IMR-90 (cell line): Measurements from ENCODE around the gene CLSTN3. TPM values are rescaled to one million over a fixed set of nuclear protein-coding genes. Genes with fewer than 3 reads are reported as not detected.

Source experiments
- ATAC-seq: fragments of 200-7000 bp; cut with Tn5 transposase; 2 replicates; pipeline ENCODE4 v1.9.1; 2020; ENCODE audit warnings: low read depth, mild to moderate bottlenecking, moderate library complexity
- BruUV-seq: library from RNA; stranded (reverse); fragments of 400-500 nt; replicated peaks from 2 replicates; lab custom pipeline; 2021; lab: Mats Ljungman, UMichigan
- CTCF ChIA-PET: fragments of 300-600 bp; formaldehyde crosslinking; extraction: SDS; loops from one replicate; lab custom pipeline; 2021; ENCODE audit warnings: antibody characterized with exemption; lab: Yijun Ruan, JAX
- POLR2A ChIA-PET: fragments of 300-600 bp; sonication (Branson Sonifier 250); formaldehyde crosslinking; loops from one replicate; lab custom pipeline; 2022; ENCODE audit warnings: antibody characterized with exemption; ENCODE audit not compliant: unreplicated experiment; lab: Charles Lee
- DNase-seq: peaks from one replicate; pipeline ENCODE4 v3.0.0; 2013
- H2AFZ ChIP-seq: replicated peaks from 2 replicates; pipeline ENCODE3; 2013; ENCODE audit warnings: low read length, mild to moderate bottlenecking; ENCODE audit not compliant: poor library complexity
- H2AK5ac ChIP-seq: 2 replicates; pipeline ENCODE4 v1.6.1; 2013; ENCODE audit warnings: low read depth, low read length, inconsistent platforms
- H2AK9ac ChIP-seq: replicated peaks from 2 replicates; pipeline ENCODE3; 2013; ENCODE audit warnings: mild to moderate bottlenecking, low read depth, low read length, moderate library complexity; ENCODE audit not compliant: poor library complexity
- H2BK120ac ChIP-seq: 2 replicates; pipeline ENCODE4 v1.6.1; 2013; ENCODE audit warnings: low read depth, low read length, inconsistent platforms
- H2BK15ac ChIP-seq: 3 replicates; pipeline ENCODE4 v1.6.1; 2013; ENCODE audit warnings: low read depth, low read length, inconsistent platforms
- H2BK20ac ChIP-seq: 2 replicates; pipeline ENCODE4 v1.6.1; 2013; ENCODE audit warnings: low read depth, mild to moderate bottlenecking, inconsistent platforms, low read length, moderate library complexity
- H2BK5ac ChIP-seq: 2 replicates; pipeline ENCODE4 v1.6.1; 2013; ENCODE audit warnings: mild to moderate bottlenecking, low read depth, low read length, inconsistent platforms; ENCODE audit not compliant: poor library complexity, severe bottlenecking
- H3K14ac ChIP-seq: replicated peaks from 2 replicates; pipeline ENCODE4 v1.6.1; 2013; ENCODE audit warnings: low read depth, low read length, inconsistent platforms
- H3K18ac ChIP-seq: 2 replicates; pipeline ENCODE4 v1.6.1; 2013; ENCODE audit warnings: low read depth, low read length, control low read depth
- H3K23ac ChIP-seq: 2 replicates; pipeline ENCODE4 v1.6.1; 2013; ENCODE audit warnings: low read depth, low read length, inconsistent platforms
- H3K27ac ChIP-seq: 2 replicates; pipeline ENCODE4 v1.5.1; 2013; ENCODE audit warnings: mild to moderate bottlenecking, control low read depth, low read length; ENCODE audit not compliant: insufficient read depth
- H3K27me3 ChIP-seq: 2 replicates; pipeline ENCODE4 v1.6.1; 2013; ENCODE audit warnings: low read length; ENCODE audit not compliant: control insufficient read depth, insufficient read depth
- H3K36me3 ChIP-seq: 2 replicates; pipeline ENCODE4 v1.6.1; 2013; ENCODE audit warnings: low read length, mixed read lengths; ENCODE audit not compliant: control insufficient read depth, insufficient read depth
- H3K4ac ChIP-seq: 2 replicates; pipeline ENCODE4 v1.6.1; 2013; ENCODE audit warnings: low read depth, low read length, inconsistent platforms
- H3K4me1 ChIP-seq: 2 replicates; pipeline ENCODE4 v1.6.1; 2013; ENCODE audit warnings: low read length, mixed read lengths; ENCODE audit not compliant: control insufficient read depth, insufficient read depth
- H3K4me2 ChIP-seq: 2 replicates; pipeline ENCODE4 v1.6.1; 2013; ENCODE audit warnings: low read depth, mild to moderate bottlenecking, control low read depth, low read length, moderate library complexity
- H3K4me3 ChIP-seq: 2 replicates; pipeline ENCODE4 v1.5.1; 2013; ENCODE audit warnings: low read depth, mild to moderate bottlenecking, control low read depth, low read length, moderate library complexity; ENCODE audit not compliant: insufficient read depth
- H3K56ac ChIP-seq: 2 replicates; pipeline ENCODE4 v1.6.1; 2013; ENCODE audit warnings: low read length, inconsistent platforms; ENCODE audit not compliant: insufficient read depth; ENCODE audit errors: extremely low read depth
- H3K79me1 ChIP-seq, 2 experiments: 2 replicates each; pipeline ENCODE4 v1.6.1; 2013; ENCODE audit warnings: low read length in 2 of 2, inconsistent platforms in 1 of 2, low read depth in 1 of 2
- H3K9ac ChIP-seq: 2 replicates; pipeline ENCODE4 v1.6.1; 2013; ENCODE audit warnings: low read depth, low read length, control low read depth
- H3K9me1 ChIP-seq: 2 replicates; pipeline ENCODE4 v1.6.1; 2013; ENCODE audit warnings: low read length, inconsistent platforms; ENCODE audit not compliant: insufficient read depth
- H3K9me3 ChIP-seq: 2 replicates; pipeline ENCODE4 v1.6.1; 2013; ENCODE audit warnings: low read length; ENCODE audit not compliant: control insufficient read depth, insufficient read depth
- H4K20me1 ChIP-seq: 2 replicates; pipeline ENCODE4 v1.6.1; 2013; ENCODE audit warnings: low read length, inconsistent platforms; ENCODE audit not compliant: insufficient read depth
- H4K5ac ChIP-seq: 2 replicates; pipeline ENCODE4 v1.6.1; 2013; ENCODE audit warnings: mild to moderate bottlenecking, low read depth, low read length, control low read depth
- H4K8ac ChIP-seq, 2 experiments: 2 replicates each; pipeline ENCODE4 v1.6.1; 2013; ENCODE audit warnings: low read depth in 2 of 2, low read length in 2 of 2, control low read depth in 1 of 2, inconsistent platforms in 1 of 2
- H4K91ac ChIP-seq: 2 replicates; pipeline ENCODE4 v1.6.1; 2013; ENCODE audit warnings: low read depth, low read length, inconsistent platforms; ENCODE audit not compliant: insufficient read depth
- MXI1 ChIP-seq: IDR thresholded peaks from 2 replicates; pipeline ENCODE4 v1.6.1; 2012; ENCODE audit warnings: low read depth, mild to moderate bottlenecking, low read length, moderate library complexity, borderline replicate concordance
- RFX5 ChIP-seq: IDR thresholded peaks from 2 replicates; pipeline ENCODE4 v1.8.0; 2012; ENCODE audit warnings: low read depth, mild to moderate bottlenecking, low read length, moderate library complexity
- WGBS, 2 experiments: methylation state at CpG; one replicate each; pipeline versions ENCODE4 v1.1.5 to v1.1.7; 2013; ENCODE audit warnings: missing lambda C conversion rate in 2 of 2; ENCODE audit not compliant: insufficient read length in 1 of 2; ENCODE audit errors: extremely low coverage in 2 of 2; 5-methylcytosine and 5-hydroxymethylcytosine counted together
- dilution Hi-C: fragments of 300-500 bp; cut with HindIII; formaldehyde crosslinking; loops from one replicate; pipeline ENCODE4 v1.14.3; 2018; ENCODE audit warnings: low sequenced_read_pairs; ENCODE audit not compliant: unreplicated experiment
- in situ Hi-C: fragments of 300-500 bp; cut with MboI; formaldehyde crosslinking; loops from 3 replicates; pipeline ENCODE4 v1.14.3; 2019; ENCODE audit warnings: low sequenced_read_pairs, inconsistent platforms, mixed read lengths
- intact Hi-C: fragments of 100-400 bp; cut with micrococcal nuclease; formaldehyde crosslinking; loops from 2 replicates; pipeline ENCODE4 v1.10.0; 2022
- polyA plus RNA-seq, 3 experiments: library from polyadenylated mRNA; depleted of rRNA; stranded (reverse); fragments of >200 nt; gene quantifications; 2 replicates each; pipeline ENCODE4 v1.2.3, GENCODE V29; 2012; ENCODE audit warnings: low replicate concordance in 1 of 3
- total RNA-seq: library from RNA; depleted of rRNA; stranded (reverse); fragments of >200 nt; gene quantifications from 2 replicates; pipeline ENCODE4 v1.2.3, GENCODE V29; 2012
- TF ChIP-seq, protein P1 (sequence below): fragments of 150-350 bp; IDR thresholded peaks from 2 replicates; pipeline ENCODE4 v1.6.1; 2017; ENCODE audit warnings: mild to moderate bottlenecking, antibody characterized with exemption, low read length, low read depth

Gene CLSTN3
- total and polyA plus RNA-seq, 2 of the 4 experiments (the other 2 are of a cell fraction), result 4.1 to 16.4 TPM

- in situ Hi-C loops, result no loop called here
- H4K5ac ChIP-seq, result no peak overlapping the region
- ChIA-PET CTCF (no interaction called here), POLR2A (no interaction called here)
- no CpG with 5 or more reads among the region's 4 CpGs for WGBS, 2 experiments
- intact Hi-C loops, result no loop called here
- no peak overlapping the region for H2AFZ ChIP-seq
- H2BK15ac ChIP-seq, result no peak overlapping the region
- no peaks in the 10 kb centered on the region for H3K4me1 ChIP-seq
- H4K20me1 ChIP-seq, result no peaks in the 10 kb centered on the region
- no peak overlapping the region for H2AK9ac ChIP-seq
- H2AK5ac ChIP-seq, result no peak overlapping the region
- H2BK120ac ChIP-seq, result no peak overlapping the region
- H3K27ac ChIP-seq, result no peak overlapping the region
- H3K4me2 ChIP-seq, result no peak overlapping the region
- no peak overlapping the region for H3K4ac ChIP-seq
- no peak overlapping the region for H3K14ac ChIP-seq
- no peaks in the 10 kb centered on the region for H3K9me1 ChIP-seq
- H3K27me3 ChIP-seq, result no peaks in the 10 kb centered on the region
- H3K4me3 ChIP-seq, result no peak overlapping the region
- TF ChIP-seq, protein P1, sequence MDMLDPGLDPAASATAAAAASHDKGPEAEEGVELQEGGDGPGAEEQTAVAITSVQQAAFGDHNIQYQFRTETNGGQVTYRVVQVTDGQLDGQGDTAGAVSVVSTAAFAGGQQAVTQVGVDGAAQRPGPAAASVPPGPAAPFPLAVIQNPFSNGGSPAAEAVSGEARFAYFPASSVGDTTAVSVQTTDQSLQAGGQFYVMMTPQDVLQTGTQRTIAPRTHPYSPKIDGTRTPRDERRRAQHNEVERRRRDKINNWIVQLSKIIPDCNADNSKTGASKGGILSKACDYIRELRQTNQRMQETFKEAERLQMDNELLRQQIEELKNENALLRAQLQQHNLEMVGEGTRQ, result no peak
- TF ChIP-seq RFX5 (no peak), MXI1 (no peak)
- H3K79me1 ChIP-seq, result no peaks in the 10 kb centered on the region
- no peak for DNase-seq
- H3K23ac ChIP-seq, result no peak overlapping the region
- no peak for ATAC-seq
- no peak overlapping the region for H3K56ac ChIP-seq
- H3K9me3 ChIP-seq, result no peaks in the 10 kb centered on the region
- H3K36me3 ChIP-seq, result peaks cover 29% of the 10 kb centered on the region
- dilution Hi-C loops, result no loop called here
- H4K91ac ChIP-seq, result no peak overlapping the region
- BruUV-seq, result no TSS peak
- no peak overlapping the region for H2BK20ac ChIP-seq
- H2BK5ac ChIP-seq, result no peak overlapping the region
- no peak overlapping the region for H4K8ac ChIP-seq
- H3K18ac ChIP-seq, result no peak overlapping the region
- no peak overlapping the region for H3K9ac ChIP-seq
Observed at GRCh38 chr12:7203109-7203508, 72.9 kb downstream of the CLSTN3 start.
